ENCODE data around the gene COL4A2.

DNA sequence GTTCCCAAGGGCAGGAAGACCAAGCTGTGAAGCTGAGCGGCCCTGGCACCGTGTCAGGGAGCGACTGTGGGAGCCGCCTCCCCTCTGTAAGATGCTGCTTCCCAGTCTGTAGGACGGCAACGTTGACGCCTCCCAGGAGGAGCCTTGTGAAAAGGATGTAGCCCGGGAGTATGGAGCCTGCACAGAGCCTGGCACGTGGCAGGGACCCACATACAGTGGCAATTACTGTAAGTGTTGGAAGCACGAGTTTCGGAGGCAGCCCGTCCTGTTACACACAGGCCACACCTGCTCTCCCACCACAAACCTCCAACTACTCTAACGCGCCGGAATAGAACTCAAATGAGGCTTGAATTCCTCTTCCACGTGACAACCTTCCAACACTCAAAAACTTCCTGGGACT is 247.9 kb downstream of the COL4A2 start:
- no peak for TF ChIP-seq EP300 (IDR thresholded peaks at IDR 0.05)
- TF ChIP-seq, protein P1, sequence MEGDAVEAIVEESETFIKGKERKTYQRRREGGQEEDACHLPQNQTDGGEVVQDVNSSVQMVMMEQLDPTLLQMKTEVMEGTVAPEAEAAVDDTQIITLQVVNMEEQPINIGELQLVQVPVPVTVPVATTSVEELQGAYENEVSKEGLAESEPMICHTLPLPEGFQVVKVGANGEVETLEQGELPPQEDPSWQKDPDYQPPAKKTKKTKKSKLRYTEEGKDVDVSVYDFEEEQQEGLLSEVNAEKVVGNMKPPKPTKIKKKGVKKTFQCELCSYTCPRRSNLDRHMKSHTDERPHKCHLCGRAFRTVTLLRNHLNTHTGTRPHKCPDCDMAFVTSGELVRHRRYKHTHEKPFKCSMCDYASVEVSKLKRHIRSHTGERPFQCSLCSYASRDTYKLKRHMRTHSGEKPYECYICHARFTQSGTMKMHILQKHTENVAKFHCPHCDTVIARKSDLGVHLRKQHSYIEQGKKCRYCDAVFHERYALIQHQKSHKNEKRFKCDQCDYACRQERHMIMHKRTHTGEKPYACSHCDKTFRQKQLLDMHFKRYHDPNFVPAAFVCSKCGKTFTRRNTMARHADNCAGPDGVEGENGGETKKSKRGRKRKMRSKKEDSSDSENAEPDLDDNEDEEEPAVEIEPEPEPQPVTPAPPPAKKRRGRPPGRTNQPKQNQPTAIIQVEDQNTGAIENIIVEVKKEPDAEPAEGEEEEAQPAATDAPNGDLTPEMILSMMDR (IDR thresholded peaks at IDR 0.05): no peak

Measured in suprapubic skin (tissue), 3 donors.